Stomach (tissue), 9 donors: Measurements from ENCODE around the gene NDUFA7. TPM values are rescaled to one million over a fixed set of nuclear protein-coding genes. Genes with fewer than 3 reads are reported as not detected.

ENCODE experiments used
- DNase-seq, 2 donors: peaks; one replicate each; pipeline versions ENCODE4 v3.0.0 to v3.0.0-alpha.2; 2013 to 2019
- H3K27ac ChIP-seq, 5 donors: fragments of 200-600 bp in 4 of 5; sonication (generic) in 4 of 5; one replicate each; pipeline ENCODE4 v1.5.1; 2013 to 2019; ENCODE audit warnings: mild to moderate bottlenecking in 1 of 5, moderate library complexity in 1 of 5
- H3K27me3 ChIP-seq, 3 donors: fragments of 200-600 bp; sonication (generic); one replicate each; pipeline ENCODE4 v1.5.1; 2017 to 2019; ENCODE audit warnings: mixed run types in 1 of 3
- H3K36me3 ChIP-seq, 4 donors: fragments of 200-600 bp; sonication (generic); 1 replicate in 3 of 4; 2 replicates in 1 of 4; pipeline ENCODE4 v1.5.1; 2016 to 2019
- H3K4me1 ChIP-seq, 4 donors: fragments of 200-600 bp; sonication (generic); one replicate each; pipeline ENCODE4 v1.5.1; 2016 to 2019
- H3K4me3 ChIP-seq, 4 donors: fragments of 200-600 bp; sonication (generic) in 3 of 4; one replicate each; pipeline ENCODE4 v1.5.1; 2016 to 2019; ENCODE audit warnings: mild to moderate bottlenecking in 1 of 4
- H3K9me3 ChIP-seq, 4 donors: fragments of 200-600 bp; sonication (generic); one replicate each; pipeline ENCODE4 v1.5.1; 2016 to 2019
- CTCF ChIP-seq, 7 experiments: fragments of 450-650 bp in 4 of 7; fragments of 200-600 bp in 3 of 7; sonication (generic) in 3 of 7; IDR thresholded peaks; one replicate each; pipeline ENCODE4 v1.5.1; 2016 to 2019; ENCODE audit warnings: antibody characterized with exemption in 7 of 7, control low read depth in 2 of 7, mild to moderate bottlenecking in 1 of 7
- EP300 ChIP-seq: sonication (generic); formaldehyde crosslinking; IDR thresholded peaks from one replicate; pipeline ENCODE4 v1.6.1; 2017; ENCODE audit warnings: antibody characterized with exemption
- POLR2A ChIP-seq, 4 donors: fragments of 450-650 bp; IDR thresholded peaks; one replicate each; pipeline ENCODE4 v1.6.1; 2016; ENCODE audit warnings: antibody characterized with exemption in 4 of 4, control low read depth in 2 of 4, mild to moderate bottlenecking in 1 of 4, moderate library complexity in 1 of 4
- POLR2AphosphoS5 ChIP-seq, 3 donors: sonication (generic); formaldehyde crosslinking; IDR thresholded peaks; one replicate each; pipeline ENCODE4 v1.6.1; 2016; ENCODE audit warnings: antibody characterized with exemption in 3 of 3
- WGBS, 5 donors: extraction: QIAGEN DNeasy Blood & Tissue Kit in 3 of 5; methylation state at CpG; one replicate each; pipeline versions ENCODE4 v1.1.5 to v1.1.7; 2013 to 2018; 5-methylcytosine and 5-hydroxymethylcytosine counted together
- intact Hi-C: fragments of 100-400 bp; cut with DNase I; formaldehyde crosslinking; loops from one replicate; pipeline ENCODE4 v1.15.1; 2023; ENCODE audit warnings: low total_unique reads
- polyA plus RNA-seq, 3 donors: library from polyadenylated mRNA; stranded (reverse); fragments of 200-250 nt; gene quantifications; one replicate each; pipeline ENCODE4 v1.2.3, GENCODE V29; 2013
- total RNA-seq, 5 donors: library from RNA; depleted of rRNA; stranded (reverse); fragments of >200 nt; gene quantifications; one replicate each; pipeline versions ENCODE4 v1.1.0 to v1.2.3, GENCODE V29; 2014 to 2016
- donor health status: healthy with polysubstance abuse.
- donor health status: Bipolar disorder and iron deficiency.
- donor health status: healthy.

The NDUFA7 gene
- total and polyA plus RNA-seq, 8 donors = 3.6 to 171 (median 12.7) TPM

- Histone ChIP-seq H3K9me3 (no peaks in the 10 kb centered on the region), H3K4me1 (peaks cover 20 to 35% (median 31%) of the 10 kb centered on the region in 4 donors), H3K4me3 (peak overlapping the region in 1 of 4 donors; percentile 41), H3K27me3 (peaks cover 24 to 69% (median 30%) of the 10 kb centered on the region in 3 donors), H3K27ac (no peak overlapping the region), H3K36me3 (no peaks in the 10 kb centered on the region)
- TF ChIP-seq CTCF (IDR thresholded peaks at IDR 0.05) = no peak
- WGBS, 5 donors = 10 to 21% (median 14%) methylated on average over 37 to 52 of the region's 52 CpGs
- intact Hi-C loops = loop anchor here (5.0 kb wide), 1 partner anchor 179 kb away; the partner anchor contains the start of gene ZNF414
- no peak for DNase-seq
Measured at GRCh38 chr19:8332976-8333766, 12.0 kb upstream of the NDUFA7 start.

- Histone ChIP-seq H3K36me3 (no peaks in the 10 kb centered on the region), H3K27me3 (peaks cover 24 to 51% (median 30%) of the 10 kb centered on the region in 3 donors), H3K27ac (no peak overlapping the region), H3K4me1 (peaks cover 20 to 35% (median 31%) of the 10 kb centered on the region in 4 donors), H3K4me3 (no peak overlapping the region), H3K9me3 (no peaks in the 10 kb centered on the region)
- intact Hi-C loops = loop anchor here (5.0 kb wide), 1 partner anchor 181 kb away; the partner anchor contains the start of gene ZNF414
- 67 to 76% (median 73%) methylated on average over 7 to 8 of the region's 8 CpGs for WGBS, 5 donors
- no peak for TF ChIP-seq POLR2A (IDR thresholded peaks at IDR 0.05)
- TF ChIP-seq EP300 = no peak
- no peak for TF ChIP-seq POLR2AphosphoS5 (IDR thresholded peaks at IDR 0.05)
- DNase-seq = no peak
Measured at GRCh38 chr19:8331263-8331845, 10.2 kb upstream of the NDUFA7 start.

- intact Hi-C loops = loop anchor here (5.0 kb wide), 1 partner anchor 182 kb away; the partner anchor contains the start of gene ZNF414
- no peak overlapping the region for H3K27ac ChIP-seq
- whole genome bisulfite sequencing, 5 donors = 56 to 88% (median 79%) methylated on average over 3 of the region's 3 CpGs
Measured at GRCh38 chr19:8329996-8330395, 8.8 kb upstream of the NDUFA7 start.

GRCh38 chr19:8325454-8325853 is 4.3 kb upstream of the NDUFA7 start:
- DNase-seq = no peak
- peaks cover 15 to 24% (median 22%) of the 10 kb centered on the region in 4 donors for H3K36me3 ChIP-seq
- 83 to 91% (median 89%) methylated on average over 3 of the region's 3 CpGs for WGBS, 5 donors
- intact Hi-C loops = no loop called here
- no peaks in the 10 kb centered on the region for H3K9me3 ChIP-seq
- H3K4me1 ChIP-seq = peaks cover 13 to 34% (median 23%) of the 10 kb centered on the region in 4 donors
- H3K27me3 ChIP-seq = no peaks in the 10 kb centered on the region
- no peak overlapping the region for H3K27ac ChIP-seq
- no peak overlapping the region for H3K4me3 ChIP-seq
- TF ChIP-seq EP300 (no peak), CTCF (IDR thresholded peaks at IDR 0.05) (no peak), POLR2A (IDR thresholded peaks at IDR 0.05) (no peak), POLR2AphosphoS5 (IDR thresholded peaks at IDR 0.05) (no peak)

More at GRCh38 chr19:8329996-8330395, 8.8 kb upstream of the NDUFA7 start:
- H3K4me3 ChIP-seq = no peak overlapping the region
- no peak for TF ChIP-seq CTCF (IDR thresholded peaks at IDR 0.05)
- peaks cover 20 to 23% (median 22%) of the 10 kb centered on the region in 4 donors for H3K4me1 ChIP-seq
- H3K9me3 ChIP-seq = no peaks in the 10 kb centered on the region
- no peaks in the 10 kb centered on the region for H3K36me3 ChIP-seq
- H3K27me3 ChIP-seq = peaks cover 23 to 38% (median 24%) of the 10 kb centered on the region in 3 donors
- no peak for DNase-seq
